Activated naive CD8-positive, alpha-beta T cell treated with anti-CD3 and anti-CD28 coated beads, Interleukin-2, amount 10 ng/mL, durations not matched to agents 7 days and 5 days (primary cell): ENCODE measurements around the gene TNS4. TPM values are rescaled to one million over a fixed set of nuclear protein-coding genes. Genes with fewer than 3 reads are reported as not detected.

Source experiments
- ATAC-seq: fragments of 150-1000 bp; cut with Tn5 transposase; one replicate; pipeline ENCODE4 v1.10.0; 2021; ENCODE audit warnings: low read depth, moderate library complexity
- POLR2A ChIA-PET: fragments of 350-600 bp; sonication (Branson Sonifier 250); formaldehyde crosslinking; loops from one replicate; lab custom pipeline; 2021; ENCODE audit warnings: antibody characterized with exemption; lab: Charles Lee
- DNase-seq: peaks from one replicate; pipeline ENCODE4 v3.0.0; 2021
- H3K27ac Mint-ChIP-seq: one replicate; pipeline ENCODE4 v1.8.0; 2022; ENCODE audit warnings: mild to moderate bottlenecking, mixed read lengths
- H3K27me3 Mint-ChIP-seq: one replicate; pipeline ENCODE4 v1.8.0; 2022; ENCODE audit warnings: mild to moderate bottlenecking, moderate library complexity, mixed read lengths
- H3K36me3 Mint-ChIP-seq: one replicate; pipeline ENCODE4 v1.8.0; 2021; ENCODE audit warnings: mild to moderate bottlenecking, mixed read lengths
- H3K4me1 Mint-ChIP-seq: one replicate; pipeline ENCODE4 v1.8.0; 2021; ENCODE audit warnings: mixed read lengths
- H3K4me3 Mint-ChIP-seq: one replicate; pipeline ENCODE4 v1.8.0; 2022; ENCODE audit warnings: mild to moderate bottlenecking, moderate library complexity, mixed read lengths
- H3K9me3 Mint-ChIP-seq: one replicate; pipeline ENCODE4 v1.8.0; 2021; ENCODE audit warnings: mixed read lengths
- total RNA-seq, 2 experiments: library from RNA; stranded (reverse); gene quantifications; one replicate each; pipeline ENCODE4 v1.2.3, GENCODE V29; 2021

The TNS4 gene
- total RNA-seq, 2 experiments from 2014 or later, result 9.0 to 9.7 TPM

DNA sequence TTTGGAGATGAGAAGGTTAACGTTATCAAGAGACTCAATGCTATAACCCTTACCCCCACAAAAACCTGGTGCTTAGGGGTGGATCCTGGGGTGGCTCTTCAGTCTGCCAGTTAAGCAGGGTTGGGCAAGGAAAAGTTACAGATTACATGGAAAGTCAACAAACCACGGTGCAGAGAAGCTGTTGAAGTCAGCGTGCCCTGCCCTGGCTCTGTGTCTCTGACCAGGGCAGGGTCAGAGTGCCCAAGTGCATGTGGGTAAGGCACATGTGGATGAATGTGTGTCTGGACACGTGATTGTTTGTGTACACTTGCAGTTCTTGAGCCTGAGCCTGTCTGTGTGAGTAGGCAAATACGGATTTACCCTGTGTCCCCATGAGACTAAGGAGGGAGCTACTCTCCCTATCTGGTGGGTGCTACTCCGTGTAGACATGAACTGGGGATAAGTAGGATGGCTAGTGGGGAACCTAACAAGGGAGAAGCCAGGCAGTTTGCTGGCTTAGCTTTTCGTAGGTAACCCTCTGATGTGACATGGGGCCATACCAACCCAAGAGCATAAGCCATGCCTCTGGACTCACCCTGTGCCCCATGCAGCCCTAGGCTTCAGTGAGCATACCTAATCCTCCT, 52.7 kb downstream of the TNS4 start:
- no peaks in the 10 kb centered on the region for H3K9me3 Mint-ChIP-seq
- POLR2A ChIA-PET, result interaction anchor here (1.0 to 3.3 kb wide), 3 partner anchors 12 to 85 kb away, joined by 4 to 18 read pairs (median 7); partner anchors contain the start of gene TOP2A
- H3K4me3 Mint-ChIP-seq, result peak overlapping the region; percentile 75
- peak overlapping the region; percentile 5 for H3K27ac Mint-ChIP-seq
- ATAC-seq, result no peak
- peaks cover 45% of the 10 kb centered on the region for H3K4me1 Mint-ChIP-seq
- DNase-seq, result no peak
- no peaks in the 10 kb centered on the region for H3K27me3 Mint-ChIP-seq
- H3K36me3 Mint-ChIP-seq, result peaks cover 13% of the 10 kb centered on the region

DNA sequence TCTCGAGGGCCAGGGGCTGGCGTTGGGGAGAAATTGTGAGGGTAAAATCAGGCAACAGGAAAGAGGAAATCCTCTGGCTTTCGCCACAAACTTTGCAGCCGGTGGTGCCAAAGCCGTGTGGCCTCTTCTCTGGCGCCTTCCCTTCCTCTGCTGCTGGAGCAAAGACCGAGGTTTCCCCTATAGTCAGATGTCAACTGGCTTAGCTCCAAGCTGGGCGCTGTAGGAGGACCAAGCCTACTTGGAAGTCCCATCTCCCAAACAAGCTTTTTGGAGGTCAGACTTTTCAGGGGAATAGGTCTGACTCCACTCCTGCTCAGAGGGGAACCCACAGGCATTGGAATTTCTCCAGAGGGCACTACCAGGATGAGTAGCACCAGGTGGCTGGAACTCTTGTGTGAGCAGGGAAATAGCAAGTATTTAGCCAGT, 53.2 kb downstream of the TNS4 start:
- H3K4me1 Mint-ChIP-seq, result peaks cover 45% of the 10 kb centered on the region
- ATAC-seq (no peak), DNase-seq (no peak)
- peak overlapping the region; percentile 80 for H3K27ac Mint-ChIP-seq
- no peaks in the 10 kb centered on the region for H3K27me3 Mint-ChIP-seq
- POLR2A ChIA-PET, result interaction anchor here (1.3 to 3.3 kb wide), 3 partner anchors 11 to 30 kb away, joined by 4 to 18 read pairs (median 6); partner anchors contain the start of gene TOP2A
- peaks cover 10% of the 10 kb centered on the region for H3K36me3 Mint-ChIP-seq
- H3K4me3 Mint-ChIP-seq, result peak overlapping the region; percentile 75
- H3K9me3 Mint-ChIP-seq, result no peaks in the 10 kb centered on the region

DNA sequence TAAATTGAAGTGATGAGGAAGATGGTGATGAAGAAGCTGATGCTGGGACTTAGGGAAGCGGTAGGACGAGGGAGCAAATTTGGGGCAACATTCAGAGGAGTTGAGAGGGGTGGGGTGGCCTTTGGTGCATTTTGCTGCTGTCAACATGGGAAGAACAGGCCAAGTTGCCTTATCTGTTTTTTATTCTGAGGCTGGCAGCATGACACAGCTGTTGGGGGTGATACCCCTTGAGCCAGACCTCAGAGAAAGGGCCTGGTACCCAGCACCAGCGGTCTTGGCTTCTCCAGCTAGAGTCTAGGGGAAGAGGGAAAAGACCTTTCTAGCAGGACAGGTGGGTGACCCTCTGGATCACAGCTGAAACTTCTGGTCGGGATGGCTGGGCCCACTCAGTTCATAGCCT, 53.6 kb downstream of the TNS4 start:
- peak overlapping the region; percentile 75 for H3K4me3 Mint-ChIP-seq
- POLR2A ChIA-PET, result interaction anchor here (0.6 to 3.3 kb wide), 6 partner anchors 11 to 69 kb away, joined by 3 to 18 read pairs (median 4); partner anchors contain the start of gene TOP2A
- H3K27ac Mint-ChIP-seq, result peak overlapping the region; percentile 80
- DNase-seq (no peak), ATAC-seq (no peak)
- H3K4me1 Mint-ChIP-seq, result peaks cover 45% of the 10 kb centered on the region
- H3K36me3 Mint-ChIP-seq, result peaks cover 10% of the 10 kb centered on the region
- no peaks in the 10 kb centered on the region for H3K9me3 Mint-ChIP-seq
- no peaks in the 10 kb centered on the region for H3K27me3 Mint-ChIP-seq

DNA sequence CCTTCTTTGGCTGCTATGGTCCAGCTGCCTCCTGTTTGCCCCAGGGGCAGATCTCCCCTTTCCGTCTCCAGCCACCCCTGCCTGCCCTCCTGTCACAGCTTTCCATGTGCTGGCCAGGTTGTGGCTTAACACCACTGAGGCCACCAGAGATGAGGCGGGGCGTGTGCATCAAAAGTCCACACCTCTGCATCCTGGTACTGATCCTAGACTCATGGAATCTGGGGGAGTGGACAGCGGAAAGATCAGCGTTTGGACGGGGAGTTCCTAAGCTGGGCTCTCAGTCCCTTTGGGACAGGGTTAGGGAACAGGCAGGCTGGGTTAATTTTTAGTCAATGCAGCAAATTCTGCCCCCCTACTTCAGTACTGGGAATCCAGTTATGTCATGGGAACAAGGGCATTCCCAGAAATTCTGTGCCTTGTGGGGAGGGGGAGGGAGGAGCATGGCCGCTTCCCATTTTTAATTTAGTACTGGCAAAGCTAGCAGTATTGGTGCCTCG, 54.2 kb downstream of the TNS4 start:
- peaks cover 45% of the 10 kb centered on the region for H3K4me1 Mint-ChIP-seq
- no peak overlapping the region for H3K27ac Mint-ChIP-seq
- peaks cover 10% of the 10 kb centered on the region for H3K36me3 Mint-ChIP-seq
- ATAC-seq (no peak), DNase-seq (no peak)
- H3K9me3 Mint-ChIP-seq, result no peaks in the 10 kb centered on the region
- peak overlapping the region; percentile 75 for H3K4me3 Mint-ChIP-seq
- POLR2A ChIA-PET, result interaction anchor here (0.6 to 3.3 kb wide), 6 partner anchors 20 to 159 kb away, joined by 3 to 18 read pairs (median 3); partner anchors contain the start of gene TOP2A
- no peaks in the 10 kb centered on the region for H3K27me3 Mint-ChIP-seq

DNA sequence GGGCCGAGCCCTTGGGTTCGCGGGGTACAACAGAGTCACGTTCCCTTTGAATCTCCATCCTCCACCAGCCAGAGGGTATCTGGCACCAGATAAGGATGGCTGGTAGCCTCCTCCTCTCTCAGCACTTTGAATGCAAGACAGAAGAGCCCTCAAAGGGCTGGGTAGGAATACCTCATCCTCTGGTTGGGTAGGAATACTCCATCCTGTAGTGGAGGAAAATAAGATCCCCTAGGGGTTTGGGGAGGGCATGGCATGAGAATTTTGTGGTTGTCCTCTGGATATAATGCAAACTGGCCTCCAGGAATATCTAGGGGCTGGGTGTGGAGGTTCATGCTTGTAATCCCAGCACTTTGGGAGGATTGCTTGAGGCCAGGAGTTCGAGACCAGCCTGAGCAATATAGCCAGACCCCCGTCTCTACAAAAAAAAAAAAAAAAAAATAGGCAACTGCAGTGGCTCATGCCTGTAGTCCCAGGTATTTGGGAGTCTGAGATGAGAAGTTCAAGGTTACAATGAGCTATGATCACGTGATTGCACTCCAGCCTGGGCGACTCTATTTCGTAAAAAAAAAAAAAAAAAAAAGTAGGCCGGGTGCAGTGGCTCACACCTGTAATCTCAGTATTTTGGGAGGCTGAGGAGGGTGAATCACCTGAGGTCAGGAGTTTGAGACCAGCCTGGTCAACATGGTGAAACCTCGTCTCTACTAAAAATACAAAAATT, 55.5 kb downstream of the TNS4 start:
- ATAC-seq, result no peak
- POLR2A ChIA-PET, result interaction anchor here (0.9 to 1.5 kb wide), 3 partner anchors 20 to 158 kb away, joined by 3 to 4 read pairs (median 3); no protein-coding TSS in a partner anchor
- Mint-ChIP-seq H3K4me3 (peak overlapping the region; percentile 89), H3K27me3 (no peaks in the 10 kb centered on the region), H3K9me3 (no peaks in the 10 kb centered on the region), H3K4me1 (peaks cover 45% of the 10 kb centered on the region), H3K27ac (peak overlapping the region; percentile 95), H3K36me3 (peaks cover 10% of the 10 kb centered on the region)
- DNase-seq, result no peak

DNA sequence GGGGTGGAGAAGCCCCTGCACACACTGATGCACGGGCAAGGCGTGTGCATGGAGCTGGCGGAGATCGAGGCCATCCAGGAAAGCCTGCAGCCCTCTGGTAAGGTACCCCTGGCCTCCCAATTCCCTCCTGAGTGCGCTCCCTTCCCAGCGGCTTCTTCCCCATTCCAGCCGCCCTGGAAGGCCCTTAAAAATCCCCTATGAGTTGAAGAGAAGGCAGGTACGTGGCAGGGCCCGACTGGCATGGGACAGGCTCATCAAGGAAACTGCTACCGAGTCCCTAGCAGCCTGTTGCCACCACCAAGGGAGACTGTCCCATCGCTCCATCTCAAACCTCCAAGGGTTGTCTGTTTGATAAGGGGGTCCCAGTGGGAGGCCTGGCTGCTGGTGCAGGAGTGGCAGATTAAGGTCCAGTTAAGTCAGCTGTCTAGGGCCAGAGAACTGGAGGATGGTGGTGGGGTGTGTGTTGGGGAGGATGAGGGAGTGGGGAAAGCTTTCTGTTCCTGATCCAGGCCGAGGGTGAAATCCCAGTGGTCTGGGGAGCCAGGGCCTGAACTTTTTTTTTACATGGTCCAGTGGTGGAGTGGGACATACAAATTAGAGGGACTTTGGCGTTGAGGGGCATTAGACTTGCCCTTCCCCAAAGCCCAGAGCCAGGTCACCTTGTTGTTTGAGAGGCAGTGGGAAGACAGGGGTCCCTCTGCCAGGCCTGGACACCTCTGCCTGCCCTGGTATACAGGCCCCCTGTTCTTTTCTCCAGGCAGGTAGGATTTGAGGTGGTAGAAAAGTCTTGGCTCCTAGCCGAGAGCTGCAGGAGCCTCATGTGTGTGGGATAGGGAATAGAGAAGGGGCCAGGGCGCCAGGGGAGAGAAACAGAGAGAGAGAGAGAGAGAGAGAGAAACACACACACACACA, 57.2 kb downstream of the TNS4 start:
- DNase-seq (peak; percentile 61), ATAC-seq (peak; percentile 8)
- Mint-ChIP-seq H3K9me3 (no peaks in the 10 kb centered on the region), H3K27ac (peak overlapping the region; percentile 95), H3K4me1 (peaks cover 45% of the 10 kb centered on the region), H3K4me3 (peak overlapping the region; percentile 89), H3K27me3 (peaks cover 2% of the 10 kb centered on the region), H3K36me3 (peaks cover 8% of the 10 kb centered on the region)
- POLR2A ChIA-PET, result interaction anchor here (0.6 to 2.5 kb wide), 18 partner anchors 16 to 166 kb away, joined by 3 to 21 read pairs (median 4); partner anchors contain the start of gene TOP2A

DNA sequence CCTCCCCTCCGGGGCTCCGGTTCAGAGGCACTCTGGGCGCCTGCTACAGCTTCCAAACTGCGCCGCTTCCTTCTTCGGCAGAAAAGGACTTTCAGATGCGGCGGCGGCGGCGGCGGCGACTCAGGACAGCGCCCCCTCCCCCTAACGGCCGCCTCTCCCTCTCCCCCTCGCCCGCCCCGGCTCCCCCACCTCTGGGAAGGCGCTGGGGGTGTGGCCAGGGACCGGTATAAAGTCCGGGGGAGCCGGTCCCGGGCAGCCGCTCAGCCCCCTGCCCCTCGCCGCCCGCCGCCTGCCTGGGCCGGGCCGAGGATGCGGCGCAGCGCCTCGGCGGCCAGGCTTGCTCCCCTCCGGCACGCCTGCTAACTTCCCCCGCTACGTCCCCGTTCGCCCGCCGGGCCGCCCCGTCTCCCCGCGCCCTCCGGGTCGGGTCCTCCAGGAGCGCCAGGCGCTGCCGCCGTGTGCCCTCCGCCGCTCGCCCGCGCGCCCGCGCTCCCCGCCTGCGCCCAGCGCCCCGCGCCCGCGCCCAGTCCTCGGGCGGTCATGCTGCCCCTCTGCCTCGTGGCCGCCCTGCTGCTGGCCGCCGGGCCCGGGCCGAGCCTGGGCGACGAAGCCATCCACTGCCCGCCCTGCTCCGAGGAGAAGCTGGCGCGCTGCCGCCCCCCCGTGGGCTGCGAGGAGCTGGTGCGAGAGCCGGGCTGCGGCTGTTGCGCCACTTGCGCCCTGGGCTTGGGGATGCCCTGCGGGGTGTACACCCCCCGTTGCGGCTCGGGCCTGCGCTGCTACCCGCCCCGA, 58.0 kb downstream of the TNS4 start, which contains the start of gene IGFBP4:
IGFBP4 (plus strand) TSS at position 255 of the 792 bp plus-strand sequence; CDS start at position 541, 286 bp downstream.
- peak within 1 kb of the TSS; percentile 89 for H3K4me3 Mint-ChIP-seq
- peaks cover 40% of the 10 kb centered on the region for H3K4me1 Mint-ChIP-seq
- peaks cover 8% of the 10 kb centered on the region for H3K36me3 Mint-ChIP-seq
- POLR2A ChIA-PET, result interaction anchor here (0.6 to 2.5 kb wide), 15 partner anchors 17 to 120 kb away, joined by 3 to 21 read pairs (median 4); partner anchors contain the start of gene TOP2A
- H3K27me3 Mint-ChIP-seq, result peaks cover 2% of the 10 kb centered on the region
- peak within 1 kb of the TSS; percentile 95 for H3K27ac Mint-ChIP-seq
- ATAC-seq, result peak; percentile 77
- DNase-seq, result peak; percentile 86
- no peaks in the 10 kb centered on the region for H3K9me3 Mint-ChIP-seq

DNA sequence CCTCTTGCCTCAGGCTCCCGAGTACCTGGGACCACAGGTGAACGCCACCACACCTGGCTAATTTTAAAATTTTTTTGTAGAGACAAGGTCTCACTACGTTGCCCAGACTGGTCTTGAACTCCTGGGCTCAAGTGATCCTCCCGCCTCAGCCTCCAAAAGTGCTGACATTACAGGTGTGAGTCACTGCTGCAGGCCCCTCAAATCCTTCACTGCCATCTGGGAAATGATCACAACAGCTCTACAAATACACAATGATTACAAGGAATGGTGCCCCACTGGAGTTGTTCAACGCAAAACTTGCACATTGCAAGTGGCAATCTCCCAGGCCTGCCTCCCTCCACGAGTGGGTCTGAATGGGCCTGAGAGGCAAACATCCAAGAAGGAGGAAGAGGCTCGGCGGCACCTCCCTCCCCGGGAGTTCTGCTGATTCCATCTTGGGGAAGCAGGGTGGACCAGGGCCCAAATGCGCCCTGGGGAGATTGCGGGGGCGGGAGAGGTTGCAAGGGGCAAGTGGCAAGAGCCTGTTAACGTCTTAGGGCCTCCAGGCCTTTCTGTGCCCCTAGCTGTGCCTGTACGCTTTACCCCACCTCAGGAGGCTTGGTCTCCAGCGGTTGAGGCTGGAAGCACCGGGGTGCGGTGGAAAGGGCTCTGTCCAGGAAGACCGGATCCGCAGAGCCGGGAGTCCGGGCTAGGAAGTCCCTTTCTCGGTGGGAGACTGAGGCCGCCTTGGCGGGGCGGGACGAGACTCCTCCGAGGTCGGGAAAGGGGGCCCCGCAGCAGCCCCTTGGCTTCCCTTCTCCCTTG, 58.8 kb downstream of the TNS4 start:
- Mint-ChIP-seq H3K9me3 (no peaks in the 10 kb centered on the region), H3K27ac (no peak overlapping the region), H3K4me3 (peak overlapping the region; percentile 63), H3K36me3 (peaks cover 5% of the 10 kb centered on the region), H3K4me1 (peaks cover 34% of the 10 kb centered on the region), H3K27me3 (peaks cover 2% of the 10 kb centered on the region)
- DNase-seq (peak; percentile 45), ATAC-seq (no peak)
- POLR2A ChIA-PET, result interaction anchor here (0.7 to 2.5 kb wide), 6 partner anchors 17 to 90 kb away, joined by 3 to 21 read pairs (median 5); partner anchors contain the start of gene TOP2A

DNA sequence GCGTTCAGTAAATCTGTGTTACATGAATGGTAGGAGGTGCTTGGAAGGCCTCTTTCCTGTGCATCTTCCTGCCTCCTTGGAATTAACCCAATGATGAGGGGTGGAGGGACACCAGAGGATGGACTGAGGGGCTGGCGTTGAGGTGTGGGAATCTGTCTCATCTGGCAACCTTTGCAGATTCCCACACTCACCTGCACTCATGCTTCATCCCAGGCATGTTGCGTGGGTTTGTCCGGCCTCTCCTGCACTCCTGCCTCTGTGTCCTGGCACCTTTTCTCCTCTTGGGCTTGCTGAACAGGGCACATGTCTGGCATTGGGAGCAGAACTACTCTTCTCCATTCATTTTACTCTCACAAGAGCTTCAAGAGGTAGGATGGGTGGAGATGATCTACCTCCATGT, 61.3 kb downstream of the TNS4 start:
- peaks cover 25% of the 10 kb centered on the region for H3K4me1 Mint-ChIP-seq
- H3K27ac Mint-ChIP-seq, result no peak overlapping the region
- ATAC-seq (no peak), DNase-seq (no peak)
- H3K9me3 Mint-ChIP-seq, result no peaks in the 10 kb centered on the region
- H3K27me3 Mint-ChIP-seq, result peaks cover 6% of the 10 kb centered on the region
- POLR2A ChIA-PET, result interaction anchor here (1.0 to 1.3 kb wide), 2 partner anchors 22 to 93 kb away, joined by 3 read pairs; partner anchors contain the start of gene TOP2A
- H3K4me3 Mint-ChIP-seq, result no peak overlapping the region
- H3K36me3 Mint-ChIP-seq, result peaks cover 3% of the 10 kb centered on the region

DNA sequence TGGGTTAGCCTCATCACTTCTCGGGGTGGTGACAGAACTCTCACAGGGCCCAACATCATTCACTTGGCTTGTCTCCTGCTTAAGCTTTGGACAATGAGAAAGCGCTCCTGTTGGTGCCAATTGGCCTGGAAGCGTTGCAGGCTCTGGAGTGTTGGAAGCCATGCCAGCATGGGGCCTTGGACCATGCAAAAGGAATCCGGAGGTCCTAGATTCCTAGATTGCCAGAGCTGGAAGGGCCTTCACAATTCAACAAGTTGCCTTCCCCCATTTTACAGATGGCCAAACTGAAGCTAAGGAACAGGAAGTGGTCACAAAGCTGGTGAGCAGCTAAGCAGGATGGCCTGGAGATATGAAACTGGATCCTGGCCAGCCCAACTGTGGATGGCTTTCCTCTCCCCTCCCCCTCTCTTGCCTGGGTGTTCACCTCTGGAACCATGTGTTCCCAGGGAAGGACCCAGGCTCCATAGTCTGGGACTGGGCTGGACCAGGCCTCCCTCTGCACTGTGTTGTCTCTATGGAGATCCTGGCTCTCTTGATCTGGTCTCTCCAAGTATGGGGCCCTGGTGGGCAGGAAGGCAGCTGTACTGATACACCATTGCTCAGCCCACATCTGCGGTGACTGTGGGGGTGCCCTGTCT, 64.2 kb downstream of the TNS4 start:
- DNase-seq (no peak), ATAC-seq (peak; percentile 65)
- peaks cover 14% of the 10 kb centered on the region for H3K4me1 Mint-ChIP-seq
- H3K27me3 Mint-ChIP-seq, result peaks cover 6% of the 10 kb centered on the region
- no peaks in the 10 kb centered on the region for H3K9me3 Mint-ChIP-seq
- H3K27ac Mint-ChIP-seq, result peak overlapping the region; percentile 34
- POLR2A ChIA-PET, result interaction anchor here (1.5 to 1.6 kb wide), 3 partner anchors 11 to 19 kb away, joined by 4 to 11 read pairs (median 11); partner anchors contain the start of gene TOP2A
- no peak overlapping the region for H3K4me3 Mint-ChIP-seq
- H3K36me3 Mint-ChIP-seq, result no peaks in the 10 kb centered on the region
